Kidney (tissue), 14 donors: ENCODE measurements around the gene SRSF3. TPM values are rescaled to one million over a fixed set of nuclear protein-coding genes. Genes with fewer than 3 reads are reported as not detected.
"Not testable (repeated sequence)": the region's sequence is repeated elsewhere in the genome, so short reads cannot be mapped to it uniquely, and the experiment has no call there.

Experiments used
- DNase-seq, 5 donors: peaks; one replicate each; pipeline ENCODE4 v3.0.0-alpha.2; 2013 to 2020
- FAIRE-seq: peaks from 2 replicates; lab custom pipeline; 2012; peaks lifted over from hg19 to GRCh38; lab: Jason Lieb, UNC
- H3K27ac ChIP-seq, 2 donors: one replicate each; pipeline ENCODE4 v1.7.0; 2013; ENCODE audit warnings: low read depth in 2 of 2, low read length in 2 of 2, inconsistent platforms in 1 of 2
- H3K27me3 ChIP-seq: one replicate; pipeline ENCODE4 v1.7.1; 2013; ENCODE audit warnings: low read length, inconsistent platforms; ENCODE audit not compliant: control insufficient read depth, insufficient read depth
- H3K36me3 ChIP-seq, 3 donors: one replicate each; pipeline versions ENCODE4 v1.7.0 to v1.7.1; 2013; ENCODE audit warnings: low read length in 3 of 3, control low read depth in 1 of 3, inconsistent platforms in 1 of 3; ENCODE audit not compliant: insufficient read depth in 3 of 3, control insufficient read depth in 2 of 3
- H3K4me1 ChIP-seq, 3 donors: one replicate each; pipeline versions ENCODE4 v1.7.0 to v1.7.1; 2013; ENCODE audit warnings: low read length in 3 of 3, inconsistent platforms in 1 of 3, low read depth in 1 of 3; ENCODE audit not compliant: control insufficient read depth in 2 of 3, insufficient read depth in 2 of 3
- H3K4me3 ChIP-seq, 3 donors: one replicate each; pipeline versions ENCODE4 v1.7.0 to v1.8.1; 2013; ENCODE audit warnings: low read length in 3 of 3, control low read depth in 1 of 3, inconsistent platforms in 1 of 3
- H3K9ac ChIP-seq, 3 donors: one replicate each; pipeline versions ENCODE4 v1.7.0 to v1.7.1; 2013; ENCODE audit warnings: low read length in 3 of 3, control low read depth in 1 of 3, inconsistent platforms in 1 of 3
- H3K9me3 ChIP-seq, 3 donors: one replicate each; pipeline versions ENCODE4 v1.7.0 to v1.7.1; 2013; ENCODE audit warnings: low read length in 3 of 3, control low read depth in 1 of 3, inconsistent platforms in 1 of 3; ENCODE audit not compliant: control insufficient read depth in 2 of 3, insufficient read depth in 1 of 3
- intact Hi-C: fragments of 100-400 bp; cut with DNase I; formaldehyde crosslinking; loops from one replicate; pipeline ENCODE4 v1.11.1; 2022
- polyA plus RNA-seq: library from polyadenylated mRNA; stranded (reverse); fragments of 350-450 nt; fragmentation: Illumina TruSeq; extraction: RNeasy Lipid Tissue Mini Kit (QIAGEN cat#74804); gene quantifications from one replicate; pipeline ENCODE4 v1.2.3, GENCODE V29; 2014; ENCODE audit warnings: low read depth, low replicate concordance; ENCODE audit not compliant: insufficient read depth
- total RNA-seq: library from RNA; stranded (reverse); fragmentation: NEBNext Ultra II Directional; extraction: Animal tissue kit (Norgen Biotek cat#: 25700); gene quantifications from one replicate; pipeline ENCODE4 v1.2.1, GENCODE V29; 2021
- TF ChIP-seq, protein P1 (sequence below): IDR thresholded peaks from 3 replicates; pipeline ENCODE4 v1.5.1; 2012; ENCODE audit warnings: mild to moderate bottlenecking, moderate library complexity, borderline replicate concordance; ENCODE audit not compliant: insufficient read depth; ENCODE audit errors: extremely low read depth
- donor health status: control.
- donor health status: control.
- donor health status: control.
- donor health status: control.
- donor health status: control.
- donor health status: DM: yes; HTN: yes; CAD: no.
- donor health status: Normal renal cell carcinoma (clear cell type).

The SRSF3 gene
- total and polyA plus RNA-seq, 2 donors from 2014 or later = 222 to 257 TPM

DNA sequence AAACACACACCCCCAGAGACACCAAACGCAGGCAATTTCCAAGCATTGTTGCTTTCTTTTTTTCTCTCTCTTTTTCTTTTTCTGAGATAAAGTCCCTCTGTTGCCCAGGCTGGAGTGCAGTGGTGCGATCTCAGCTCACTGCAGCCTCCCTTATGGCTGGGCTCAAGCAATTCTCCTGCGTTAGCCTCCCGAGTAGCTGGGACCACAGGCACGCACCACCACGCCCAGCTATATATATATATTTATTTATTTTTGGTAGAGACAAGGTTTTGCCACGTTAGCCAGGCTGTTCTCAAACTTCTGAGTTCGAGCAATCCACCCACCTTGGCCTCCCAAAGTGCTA, 14.0 kb upstream of the SRSF3 start:
- no peak for FAIRE-seq
- intact Hi-C loops = no loop called here
- Histone ChIP-seq H3K27me3 (no peaks in the 10 kb centered on the region), H3K9ac (no peak overlapping the region), H3K4me3 (no peak overlapping the region), H3K36me3 (no peaks in the 10 kb centered on the region), H3K4me1 (no peaks in the 10 kb centered on the region), H3K9me3 (no peaks in the 10 kb centered on the region), H3K27ac (no peak overlapping the region)
- no peak for DNase-seq
- TF ChIP-seq, protein P1, sequence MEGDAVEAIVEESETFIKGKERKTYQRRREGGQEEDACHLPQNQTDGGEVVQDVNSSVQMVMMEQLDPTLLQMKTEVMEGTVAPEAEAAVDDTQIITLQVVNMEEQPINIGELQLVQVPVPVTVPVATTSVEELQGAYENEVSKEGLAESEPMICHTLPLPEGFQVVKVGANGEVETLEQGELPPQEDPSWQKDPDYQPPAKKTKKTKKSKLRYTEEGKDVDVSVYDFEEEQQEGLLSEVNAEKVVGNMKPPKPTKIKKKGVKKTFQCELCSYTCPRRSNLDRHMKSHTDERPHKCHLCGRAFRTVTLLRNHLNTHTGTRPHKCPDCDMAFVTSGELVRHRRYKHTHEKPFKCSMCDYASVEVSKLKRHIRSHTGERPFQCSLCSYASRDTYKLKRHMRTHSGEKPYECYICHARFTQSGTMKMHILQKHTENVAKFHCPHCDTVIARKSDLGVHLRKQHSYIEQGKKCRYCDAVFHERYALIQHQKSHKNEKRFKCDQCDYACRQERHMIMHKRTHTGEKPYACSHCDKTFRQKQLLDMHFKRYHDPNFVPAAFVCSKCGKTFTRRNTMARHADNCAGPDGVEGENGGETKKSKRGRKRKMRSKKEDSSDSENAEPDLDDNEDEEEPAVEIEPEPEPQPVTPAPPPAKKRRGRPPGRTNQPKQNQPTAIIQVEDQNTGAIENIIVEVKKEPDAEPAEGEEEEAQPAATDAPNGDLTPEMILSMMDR = no peak

DNA sequence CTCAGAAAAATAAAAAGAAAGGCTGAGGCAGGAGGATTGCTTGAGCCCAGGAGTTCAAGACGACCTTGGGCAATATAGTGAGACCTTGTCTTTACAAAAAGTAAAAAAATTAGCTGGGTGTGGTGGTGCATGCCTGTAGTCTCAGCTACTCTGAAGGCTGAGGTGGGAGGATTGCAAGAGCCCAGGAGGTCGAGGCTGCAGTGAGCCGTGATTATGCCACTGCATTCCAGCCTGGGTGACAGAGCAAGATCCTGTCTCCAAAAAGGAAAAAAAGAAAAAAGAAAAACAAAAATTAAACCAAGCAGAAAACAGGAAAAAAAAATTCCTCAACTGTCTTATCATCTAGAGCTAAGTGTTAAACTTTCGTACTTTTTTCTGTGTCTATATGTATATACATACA, 12.4 kb upstream of the SRSF3 start:
- FAIRE-seq (no peak), DNase-seq (no peak)
- Histone ChIP-seq H3K36me3 (no peaks in the 10 kb centered on the region), H3K27ac (no peak overlapping the region), H3K9me3 (no peaks in the 10 kb centered on the region), H3K9ac (no peak overlapping the region), H3K27me3 (no peaks in the 10 kb centered on the region), H3K4me1 (no peaks in the 10 kb centered on the region), H3K4me3 (no peak overlapping the region)
- intact Hi-C loops = no loop called here
- TF ChIP-seq, protein P1 = no peak

DNA sequence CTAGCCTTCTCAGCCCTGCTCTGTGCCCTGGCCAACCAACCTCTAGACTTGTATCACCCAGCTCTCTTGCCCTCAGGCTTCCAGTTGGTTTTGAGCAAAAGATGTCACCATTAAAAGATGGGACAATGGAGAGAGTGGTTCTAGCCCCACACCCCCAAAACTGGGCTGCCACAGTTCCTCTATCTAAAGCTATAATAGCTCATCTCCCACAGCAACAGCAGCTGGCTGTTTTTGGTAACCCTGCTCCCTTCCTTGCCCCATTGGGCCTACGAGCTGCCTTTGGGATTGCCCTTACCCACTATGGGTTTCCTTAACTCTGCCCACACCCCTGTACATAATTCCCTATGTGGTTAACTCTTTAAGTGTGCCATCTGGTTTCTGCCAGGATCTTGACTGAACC, 7.6 kb upstream of the SRSF3 start:
- Histone ChIP-seq H3K4me3 (no peak overlapping the region), H3K9me3 (no peaks in the 10 kb centered on the region), H3K27ac (no peak overlapping the region), H3K4me1 (no peaks in the 10 kb centered on the region), H3K36me3 (no peaks in the 10 kb centered on the region), H3K27me3 (no peaks in the 10 kb centered on the region), H3K9ac (no peak overlapping the region)
- TF ChIP-seq, protein P1 = no peak
- intact Hi-C loops = no loop called here
- DNase-seq = no peak
- FAIRE-seq = no peak

DNA sequence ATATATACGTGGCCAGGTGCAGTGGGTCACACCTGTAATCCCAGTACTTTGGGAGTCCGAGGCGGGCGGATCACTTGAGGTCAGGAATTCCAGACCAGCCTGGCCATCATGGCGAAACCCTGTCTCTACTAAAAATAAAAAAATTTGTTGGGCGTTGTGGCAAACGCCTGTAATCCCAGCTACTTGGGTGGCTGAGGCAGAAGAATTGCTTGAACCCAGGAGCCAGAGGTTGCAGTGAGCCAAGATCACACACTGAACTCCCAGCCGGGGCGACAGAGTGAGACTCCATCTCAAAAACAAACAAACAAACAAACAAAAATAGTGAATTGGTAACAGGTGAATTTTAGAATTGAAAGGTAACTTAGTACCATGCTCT, 5.1 kb upstream of the SRSF3 start:
- H3K36me3 ChIP-seq, H3K27me3 ChIP-seq, FAIRE-seq, H3K9me3 ChIP-seq, H3K4me1 ChIP-seq, intact Hi-C loops, DNase-seq, H3K27ac ChIP-seq, H3K9ac ChIP-seq, H3K4me3 ChIP-seq: not testable (repeated sequence)
